GM18517 (cell line): ENCODE data around the gene MOCOS.

Source experiments
- ATAC-seq: cut with Tn5 transposase; IDR thresholded peaks from one replicate; pipeline ENCODE4 v1.9.1; 2021; ENCODE audit warnings: mild to moderate bottlenecking, moderate library complexity; ENCODE audit not compliant: unreplicated experiment

MOCOS gene

DNA sequence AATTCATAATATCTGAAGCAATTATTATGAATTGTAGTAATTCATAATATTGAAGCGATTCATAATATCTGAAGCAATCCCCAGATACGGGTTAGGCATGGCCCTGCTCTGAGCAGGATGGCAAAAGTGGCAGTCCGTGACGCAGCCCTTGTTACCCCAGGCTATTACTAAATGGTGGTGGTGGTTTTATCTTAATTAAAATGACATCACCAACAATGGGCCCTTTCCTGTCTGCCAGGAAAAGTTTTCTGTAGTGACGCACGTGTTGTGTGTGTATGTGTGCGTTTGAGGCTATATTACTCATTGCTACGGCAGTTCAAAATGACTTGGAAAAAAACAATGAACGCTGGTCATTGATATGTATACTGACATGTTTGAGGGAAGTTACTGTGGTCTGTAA is 10.6 kb upstream of the MOCOS start:
- no peak for ATAC-seq

DNA sequence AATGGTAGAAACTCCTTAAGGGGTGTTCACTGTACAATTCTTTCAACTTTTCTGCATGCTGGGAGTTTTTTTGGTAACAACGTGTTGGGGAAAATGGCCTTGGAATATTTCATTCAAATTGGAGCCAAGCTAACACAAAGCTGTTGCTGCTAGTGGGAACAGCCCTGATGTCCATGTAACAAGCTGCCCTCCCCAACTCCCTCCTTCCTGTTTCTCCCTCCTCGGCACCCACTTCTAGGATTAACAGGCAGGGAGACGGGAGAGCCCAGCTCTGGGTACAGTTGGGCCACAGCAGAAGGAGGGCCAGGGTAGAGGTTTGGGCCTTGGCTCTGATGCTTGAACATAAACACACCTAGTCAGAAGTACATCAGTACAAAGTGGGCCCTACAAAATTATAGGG is 9.4 kb upstream of the MOCOS start:
- ATAC-seq = no peak

DNA sequence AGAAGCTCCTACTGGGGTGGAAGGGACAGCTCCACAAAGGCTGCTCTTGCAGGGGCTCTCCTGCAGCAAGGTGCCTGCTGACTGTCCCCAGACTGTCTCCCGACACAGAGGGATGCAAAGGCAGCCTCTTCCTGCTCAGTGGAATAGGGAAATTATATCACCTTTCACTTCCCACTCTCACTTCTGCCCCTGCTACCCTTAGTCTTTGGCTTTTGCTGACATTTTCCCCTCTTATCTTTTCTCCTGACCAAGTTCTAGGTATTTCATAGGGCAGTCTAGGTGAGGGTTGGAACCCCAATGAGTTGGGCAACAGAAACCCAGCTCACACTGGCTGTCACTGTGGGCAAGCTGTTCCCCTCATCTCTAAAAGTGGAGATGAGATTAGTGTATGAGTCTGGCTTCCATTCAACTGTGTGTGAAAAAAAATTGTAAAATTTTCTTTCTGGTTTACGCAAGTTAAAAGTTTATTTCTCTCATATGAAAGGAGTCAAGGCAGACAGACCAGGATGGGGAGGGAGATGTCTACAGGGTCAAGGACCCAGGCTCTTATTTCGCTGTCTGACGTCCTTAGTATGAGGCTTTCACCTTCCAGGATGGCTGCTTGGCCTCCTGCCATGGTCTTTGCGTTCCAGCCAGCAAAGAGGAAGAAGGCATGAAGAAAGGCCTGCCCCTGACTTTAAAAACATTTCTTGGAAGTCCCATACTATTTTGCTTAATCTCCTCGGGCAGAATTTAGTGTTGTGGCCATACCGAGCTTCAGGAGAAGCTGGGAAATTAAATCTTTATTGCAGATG is 7.5 kb upstream of the MOCOS start:
- no peak for ATAC-seq

DNA sequence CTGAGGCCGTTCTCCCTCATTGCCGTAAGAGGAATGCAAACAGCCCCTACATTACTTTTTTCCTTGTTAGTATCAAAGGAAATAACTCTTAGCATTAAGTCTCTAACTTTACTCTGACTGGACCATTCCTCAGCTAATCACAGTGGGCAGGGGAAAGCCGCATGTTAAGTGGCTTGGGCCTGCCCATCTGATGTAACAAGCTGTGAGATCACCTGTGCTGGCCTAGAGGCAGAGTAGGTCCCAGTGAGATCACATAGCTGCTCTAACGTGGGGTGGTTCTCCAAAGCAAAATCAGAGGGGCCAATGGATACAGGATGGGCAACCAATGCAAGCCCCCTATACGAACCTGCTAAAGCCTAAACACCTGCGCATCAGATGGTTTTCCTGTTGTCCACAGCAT is 5.9 kb upstream of the MOCOS start:
- no peak for ATAC-seq

DNA sequence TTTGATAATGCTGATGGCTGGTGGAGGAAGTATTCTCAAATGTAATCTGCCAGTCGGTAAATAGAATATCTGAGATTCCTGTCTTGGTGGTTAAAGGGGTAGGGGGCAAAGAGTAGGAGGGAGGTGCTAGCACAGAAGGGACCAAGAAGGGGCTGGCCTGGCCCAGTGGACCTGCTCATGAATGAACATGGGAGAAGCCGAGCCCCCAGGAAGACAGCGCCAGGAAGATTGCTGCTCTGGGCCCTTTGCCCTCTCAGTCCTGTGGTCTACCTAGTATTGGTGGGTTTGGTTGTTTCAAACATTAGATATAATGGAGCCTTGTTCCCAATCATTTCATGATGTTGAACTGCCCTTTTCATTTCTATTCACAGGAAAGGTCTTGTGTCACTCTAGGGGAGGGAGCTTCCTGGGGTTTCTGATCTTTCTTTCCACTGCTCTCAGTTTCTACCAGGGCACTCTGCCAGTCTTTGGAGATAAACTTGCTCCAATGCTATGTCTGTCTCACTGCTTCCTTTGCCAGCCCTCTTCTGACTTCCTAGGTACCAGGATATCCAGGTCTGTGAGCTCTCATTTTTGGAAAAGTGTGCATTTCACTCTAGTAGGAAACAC is 5.3 kb upstream of the MOCOS start:
- no peak for ATAC-seq

DNA sequence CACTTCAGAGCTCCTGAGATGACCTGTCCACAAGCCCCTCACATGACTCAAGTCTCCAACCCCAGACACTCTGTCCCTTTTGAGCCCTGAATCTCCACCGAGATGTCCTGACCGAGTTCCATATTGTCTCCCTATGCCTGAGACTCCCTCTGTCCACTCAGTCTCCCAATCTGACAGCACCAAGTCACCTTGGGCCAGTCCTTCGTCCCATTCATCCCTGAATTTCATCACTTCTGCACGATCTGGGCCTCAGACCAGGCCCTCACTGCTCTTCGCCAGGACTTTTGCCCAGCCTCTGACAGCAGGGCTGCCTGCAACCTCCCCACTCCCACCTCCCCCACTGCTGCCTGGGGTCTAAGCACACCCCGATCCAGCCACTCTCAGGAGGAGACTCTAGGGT is 4.3 kb upstream of the MOCOS start:
- ATAC-seq = no peak

DNA sequence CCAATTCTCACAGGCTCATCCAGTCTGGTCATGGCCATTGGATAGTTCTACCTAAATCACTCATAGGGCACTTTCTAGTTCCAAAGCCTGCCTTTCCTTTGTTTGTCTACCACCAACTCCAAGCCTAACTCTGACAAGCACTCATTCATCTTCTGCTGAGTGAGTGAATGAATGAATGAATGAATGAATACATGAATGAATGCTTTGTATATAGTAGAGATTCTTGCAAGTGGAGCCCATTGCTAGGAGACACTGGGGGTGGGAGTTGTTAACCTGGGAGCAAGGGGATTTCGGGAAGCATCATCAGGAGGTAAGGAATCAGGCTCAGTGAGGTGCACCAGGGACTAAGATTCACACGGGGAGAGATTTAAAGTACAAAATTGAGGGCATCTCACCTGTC is 3.3 kb upstream of the MOCOS start:
- ATAC-seq = no peak

DNA sequence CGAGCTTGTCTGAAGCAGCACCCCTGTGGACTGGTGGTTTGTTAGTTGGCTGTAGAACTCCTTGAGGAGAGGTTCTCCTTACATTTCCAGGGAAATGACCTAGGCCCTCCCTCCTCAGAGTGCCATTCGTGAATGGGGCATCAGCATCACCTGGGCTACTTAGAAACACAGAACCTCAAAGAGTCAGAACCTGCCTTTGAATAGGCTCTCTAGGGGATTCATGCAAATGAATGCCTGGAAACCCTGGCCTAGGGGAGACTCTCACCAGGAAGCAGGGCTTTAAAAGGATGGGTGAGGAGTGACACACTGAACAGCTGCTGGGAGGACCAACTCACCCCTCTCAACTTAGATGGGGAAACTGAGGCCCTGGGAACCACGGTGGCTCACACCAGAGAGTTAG is 2.1 kb upstream of the MOCOS start:
- ATAC-seq = no peak

DNA sequence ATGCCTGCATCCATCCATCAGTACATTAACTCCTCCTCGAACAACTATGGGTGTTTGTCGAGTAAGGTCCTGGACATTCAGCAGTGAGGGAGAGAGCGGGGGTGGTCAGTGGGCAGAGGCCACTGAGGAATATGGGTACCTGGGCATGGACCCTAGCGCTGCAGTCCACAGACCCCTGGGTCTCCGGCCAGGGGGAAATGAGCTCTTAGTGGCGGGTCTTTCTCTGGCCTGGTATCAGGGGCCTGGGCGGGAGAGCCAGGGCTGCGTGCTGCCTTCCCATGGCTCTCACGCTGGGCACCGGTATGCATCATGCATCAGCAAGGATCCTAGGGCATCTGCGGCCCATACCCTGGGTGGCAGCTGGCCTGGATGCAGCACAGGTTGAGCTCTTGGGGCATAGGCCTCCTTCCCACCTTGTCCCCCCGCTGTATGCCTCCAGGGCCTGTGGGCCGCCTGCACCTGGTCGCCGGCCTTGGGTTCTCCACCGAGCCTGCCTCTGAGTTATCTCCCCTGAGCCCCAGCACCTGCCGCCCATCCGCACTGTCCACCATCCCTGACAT is 1.3 kb upstream of the MOCOS start:
- ATAC-seq = no peak

DNA sequence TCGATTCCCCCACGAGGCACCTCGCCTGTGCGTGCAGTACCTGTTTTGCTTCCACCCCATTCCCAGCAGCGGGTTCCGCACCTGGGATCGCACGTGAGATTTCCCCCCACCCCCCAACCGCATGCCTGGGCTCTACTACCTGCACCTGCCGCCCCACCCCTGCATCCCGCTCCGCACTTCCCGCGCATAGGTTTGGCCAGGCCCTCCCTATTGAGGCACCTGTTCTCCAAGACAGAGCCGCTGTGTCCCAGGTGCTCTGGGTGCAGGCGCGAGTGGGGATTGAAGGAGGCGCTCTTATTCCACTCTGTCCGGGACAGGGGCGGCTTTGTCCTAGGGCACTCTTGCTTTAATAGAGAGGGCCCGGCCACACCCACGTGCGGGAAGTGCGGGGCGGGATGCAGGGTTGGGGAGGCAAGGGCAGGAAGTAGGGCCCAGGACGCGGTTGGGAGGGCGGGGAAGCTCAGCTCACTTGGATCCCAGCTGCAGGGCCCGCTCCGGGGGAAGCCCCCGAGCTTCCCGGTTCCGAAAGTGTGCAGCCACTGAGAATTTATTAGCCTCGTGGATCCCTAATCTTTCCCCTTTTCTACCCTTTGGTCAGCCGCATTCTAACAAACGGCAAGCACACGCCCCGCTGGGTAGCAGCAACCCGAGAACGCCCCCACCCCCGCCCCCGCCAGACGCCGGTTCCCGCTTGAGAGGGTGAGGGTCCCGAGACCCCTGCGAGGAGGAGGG is 670 bp upstream of the MOCOS start:
- ATAC-seq = no peak

DNA sequence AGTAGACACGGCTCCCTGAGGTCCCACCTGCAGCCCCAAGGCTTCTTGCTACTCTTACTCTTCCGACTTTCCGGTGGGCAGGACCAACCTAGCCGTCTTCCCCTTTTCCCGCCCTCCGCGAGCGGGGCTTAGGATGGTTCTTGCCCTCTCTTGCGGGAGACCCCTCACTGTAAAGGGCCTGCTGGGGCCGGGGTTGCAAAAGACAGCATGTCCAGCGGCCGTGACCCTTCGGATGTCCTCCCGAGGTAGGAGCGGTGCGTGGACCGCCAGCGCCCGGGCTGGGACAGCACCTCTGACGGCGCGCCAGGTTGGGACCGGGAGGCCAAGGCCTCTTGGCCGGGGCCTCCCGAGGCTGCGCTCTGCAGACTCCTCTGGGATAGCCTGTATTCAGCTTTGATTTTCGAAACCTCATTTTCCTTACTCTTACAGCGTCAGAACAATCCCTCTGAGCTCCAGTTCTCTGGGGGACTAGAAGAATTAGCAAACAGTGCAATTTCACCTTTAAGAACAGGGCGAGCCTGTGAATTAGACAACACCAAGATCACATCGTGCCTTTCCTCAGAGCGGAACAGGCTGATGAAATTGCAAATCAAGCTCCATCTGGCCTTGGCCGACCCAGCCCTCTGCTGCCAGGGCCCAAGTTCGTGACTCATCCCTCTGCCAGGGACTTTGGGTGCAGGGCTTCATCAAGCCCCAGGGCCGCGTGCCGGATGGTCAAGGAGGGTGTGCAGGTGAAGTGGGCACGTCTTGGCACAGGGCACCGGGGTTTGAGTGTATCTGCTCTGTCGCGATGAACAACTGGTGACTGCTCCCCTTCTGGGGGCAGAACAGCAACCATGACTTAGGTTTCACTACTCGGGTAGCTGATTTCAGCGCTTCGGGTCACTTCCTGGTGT is 777 bp downstream of the MOCOS start:
- ATAC-seq = no peak

DNA sequence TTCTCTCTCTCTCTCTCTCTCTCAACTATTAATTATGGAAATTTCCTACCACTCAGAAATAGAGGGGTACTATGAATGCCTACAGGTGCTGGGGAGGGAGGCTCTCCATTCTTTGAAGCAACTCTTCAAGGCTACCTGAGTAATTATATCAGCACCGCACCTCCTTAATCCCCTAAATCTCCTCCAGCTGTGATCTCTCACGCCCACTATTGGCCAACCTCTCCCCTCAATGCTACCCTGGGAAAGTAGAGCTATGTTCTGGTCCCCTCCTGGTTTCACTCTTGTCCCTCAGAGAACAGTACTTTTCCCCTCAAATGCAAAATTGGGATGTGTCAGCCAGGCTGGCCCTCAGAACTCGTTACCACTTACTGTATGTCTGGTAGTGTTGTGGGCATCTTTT is 1.6 kb downstream of the MOCOS start:
- ATAC-seq = no peak

DNA sequence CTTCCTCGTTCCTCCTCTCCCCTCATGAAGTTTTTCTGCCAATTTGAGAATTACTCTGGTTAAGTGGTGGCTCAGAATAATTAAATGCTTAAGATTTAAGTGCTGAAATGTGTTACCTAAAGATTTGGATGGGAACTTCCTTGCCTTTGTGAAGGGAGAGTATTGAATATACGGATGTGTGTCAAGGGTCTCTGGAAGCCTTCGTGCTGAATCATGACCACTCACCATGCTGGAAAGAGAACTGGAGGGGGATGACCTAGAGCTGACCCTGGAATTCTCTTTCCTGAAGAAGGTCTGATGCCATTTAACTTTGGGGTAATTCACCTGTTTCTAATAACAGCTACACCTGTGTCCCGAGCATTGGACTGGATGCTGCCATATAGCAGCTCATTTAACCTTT is 2.2 kb downstream of the MOCOS start:
- ATAC-seq = no peak

DNA sequence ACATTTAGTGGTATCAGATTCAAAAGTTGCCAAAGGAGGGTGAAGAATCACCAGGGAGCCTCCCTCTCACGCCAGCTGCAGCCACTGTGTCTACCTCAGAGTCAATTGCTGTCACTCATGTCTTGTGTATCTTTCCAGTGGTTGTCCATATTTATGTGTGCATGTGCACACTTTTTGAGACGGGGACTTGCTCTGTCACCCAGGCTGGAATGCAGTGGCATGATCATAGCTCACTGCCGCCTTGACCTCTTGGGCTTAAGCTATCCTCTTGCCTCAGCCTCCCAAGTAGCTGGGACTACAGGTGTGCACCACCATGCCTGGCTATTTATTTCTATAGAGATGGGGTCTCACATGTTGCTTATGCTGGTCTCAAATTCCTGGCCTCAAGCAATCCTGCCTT is 4.0 kb downstream of the MOCOS start:
- no peak for ATAC-seq

DNA sequence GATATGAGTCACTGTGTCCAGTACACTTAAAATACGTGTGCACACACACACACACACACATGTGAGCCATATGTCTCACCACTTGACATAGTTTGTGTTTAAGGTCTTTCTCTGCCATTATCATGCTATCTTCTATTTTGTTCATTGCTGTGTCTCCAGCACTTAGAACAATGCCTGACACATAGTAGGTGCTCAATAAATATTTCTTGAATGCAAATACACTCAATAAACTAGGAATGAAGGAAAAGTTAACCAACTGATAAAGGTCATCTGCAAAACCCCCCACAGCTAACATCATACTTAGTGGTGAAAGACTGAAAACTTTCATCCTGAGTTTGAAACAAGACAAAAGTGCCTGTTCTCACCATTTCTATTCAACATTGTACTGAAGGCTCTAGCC is 4.4 kb downstream of the MOCOS start:
- no peak for ATAC-seq

DNA sequence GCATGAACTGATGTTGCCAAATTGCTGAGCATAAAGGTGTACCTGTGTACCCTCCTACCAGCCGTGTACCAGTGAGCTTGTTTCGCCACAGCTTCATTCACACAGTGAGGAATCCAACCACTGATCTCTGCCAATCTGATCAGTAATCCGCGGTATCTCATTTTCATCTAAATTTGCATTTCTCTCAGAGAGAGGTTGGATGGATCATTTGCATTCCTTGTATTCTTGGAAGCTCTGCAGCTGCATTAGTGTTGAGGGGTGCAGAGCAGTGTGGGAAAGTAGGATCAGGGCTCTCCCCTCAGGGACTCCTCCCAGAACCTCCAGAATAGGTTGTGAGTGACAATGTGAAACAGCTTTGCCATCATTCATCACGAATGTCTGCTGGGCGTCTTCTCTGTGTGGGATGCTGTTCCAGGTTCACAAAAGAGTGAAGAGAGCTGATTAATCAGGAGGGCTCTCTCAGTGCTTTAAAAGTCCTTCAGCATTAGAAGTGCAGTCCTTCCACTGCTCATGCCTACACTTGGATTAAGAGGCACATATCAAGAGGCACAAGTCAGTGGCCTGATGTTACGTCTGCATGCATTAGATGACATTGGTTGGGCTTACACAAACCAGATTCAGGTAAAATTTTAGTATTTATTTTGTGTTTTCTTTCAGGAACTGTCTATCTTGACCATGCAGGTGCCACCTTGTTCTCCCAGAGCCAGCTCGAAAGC is 7.5 kb downstream of the MOCOS start:
- no peak for ATAC-seq

DNA sequence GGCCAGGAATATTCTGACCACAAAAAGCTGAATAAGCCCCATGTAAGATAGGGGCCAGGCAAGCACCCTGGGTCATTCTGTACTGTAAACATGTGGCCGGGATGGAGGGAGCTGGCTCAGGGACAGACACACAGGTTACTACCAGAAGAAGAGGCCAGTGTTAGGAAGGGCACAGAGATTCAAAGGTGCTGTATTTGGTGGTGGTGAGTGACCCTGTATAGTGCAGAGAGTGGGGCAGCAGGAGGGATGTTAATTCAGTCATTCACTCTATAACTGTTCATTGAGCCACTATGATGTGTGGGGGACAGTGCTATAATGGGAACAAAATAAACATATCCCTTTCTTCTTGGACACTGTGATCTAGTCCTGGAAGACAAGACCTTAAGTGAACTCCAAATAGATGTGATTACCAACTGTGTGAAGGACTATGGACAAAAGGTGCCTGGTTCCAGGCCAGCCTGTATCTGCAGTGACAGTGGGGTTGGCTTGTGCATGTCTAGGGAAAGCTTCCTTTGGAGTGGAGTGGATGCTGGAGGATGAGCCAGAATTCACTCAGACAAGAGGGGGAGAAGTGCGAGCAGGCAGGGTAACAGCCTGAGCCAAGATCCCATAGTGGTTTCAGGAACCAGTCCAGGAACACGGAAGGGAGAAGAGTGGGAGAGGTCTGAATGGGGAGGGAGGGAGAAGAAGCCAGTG is 8.3 kb downstream of the MOCOS start:
- no peak for ATAC-seq

DNA sequence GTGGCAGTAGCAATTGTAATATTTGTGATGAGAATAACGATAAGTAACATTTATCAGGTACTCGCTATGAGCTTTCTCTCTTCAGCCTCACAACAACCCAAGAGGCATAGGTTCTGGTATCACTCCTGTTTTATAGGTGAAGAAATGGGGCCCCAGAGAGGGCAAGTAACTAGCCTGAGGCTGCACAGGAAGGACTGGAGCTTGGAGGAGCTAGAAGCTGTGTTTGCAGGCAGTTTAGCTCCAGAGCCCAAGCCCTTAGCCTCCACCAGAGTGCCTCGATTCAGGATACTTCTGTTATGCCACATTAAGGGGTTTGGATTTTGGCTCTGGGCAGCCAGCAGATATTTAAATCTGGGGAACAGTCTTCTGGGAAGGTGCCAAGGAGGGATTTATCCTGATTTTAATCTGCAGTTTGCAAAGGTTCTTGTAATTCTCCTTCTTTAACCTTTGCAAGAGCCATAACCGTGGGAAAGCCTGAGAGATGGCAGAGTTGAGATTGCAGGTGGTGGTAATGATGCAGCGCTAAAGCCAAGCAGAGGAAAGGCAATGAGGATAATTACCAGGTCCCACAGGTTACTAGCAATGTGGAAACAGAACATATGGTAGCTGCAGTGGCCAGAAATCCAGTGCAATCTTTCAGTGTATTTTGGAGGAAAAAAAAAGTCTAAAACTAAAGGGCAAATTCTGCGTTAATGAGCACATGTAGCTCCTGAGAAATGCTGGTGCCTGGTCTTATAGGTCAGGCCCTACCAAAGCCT is 9.1 kb downstream of the MOCOS start:
- no peak for ATAC-seq
